H9 (cell line): ENCODE data around the gene TPP1. TPM values are rescaled to one million over a fixed set of nuclear protein-coding genes. Genes with fewer than 3 reads are reported as not detected.

Source experiments
- DNase-seq: peaks from one replicate; pipeline ENCODE4 v3.0.0-alpha.2; 2017
- H2AFZ ChIP-seq: one replicate; pipeline ENCODE4 v1.6.1; 2013; ENCODE audit warnings: mild to moderate bottlenecking, low read length, control low read depth, moderate library complexity
- H2AK5ac ChIP-seq: 2 replicates; pipeline ENCODE4 v1.6.1; 2013; ENCODE audit warnings: low read length, control low read depth, mixed read lengths; ENCODE audit not compliant: insufficient read length
- H2BK120ac ChIP-seq: one replicate; pipeline ENCODE4 v1.6.1; 2013; ENCODE audit warnings: low read depth, mild to moderate bottlenecking, low read length, control low read depth, inconsistent platforms; ENCODE audit not compliant: poor library complexity, severe bottlenecking
- H2BK12ac ChIP-seq: 2 replicates; pipeline ENCODE4 v1.6.1; 2013; ENCODE audit warnings: low read length, control low read depth, mixed read lengths, low read depth; ENCODE audit not compliant: insufficient read length
- H2BK15ac ChIP-seq: 2 replicates; pipeline ENCODE4 v1.6.1; 2013; ENCODE audit warnings: low read depth, low read length, control low read depth
- H2BK20ac ChIP-seq: one replicate; pipeline ENCODE4 v1.6.1; 2013; ENCODE audit warnings: low read depth, mild to moderate bottlenecking, low read length, control low read depth, inconsistent platforms; ENCODE audit not compliant: poor library complexity, severe bottlenecking
- H2BK5ac ChIP-seq: 2 replicates; pipeline ENCODE4 v1.6.1; 2013; ENCODE audit warnings: low read length, control low read depth, mixed read lengths; ENCODE audit not compliant: insufficient read length
- H3K14ac ChIP-seq: 2 replicates; pipeline ENCODE4 v1.6.1; 2013; ENCODE audit warnings: low read length, control low read depth; ENCODE audit not compliant: insufficient read depth
- H3K18ac ChIP-seq: 2 replicates; pipeline ENCODE4 v1.6.1; 2013; ENCODE audit warnings: low read depth, mild to moderate bottlenecking, mixed read lengths, low read length, control low read depth; ENCODE audit not compliant: insufficient read length
- H3K23ac ChIP-seq: 2 replicates; pipeline ENCODE4 v1.6.1; 2013; ENCODE audit warnings: low read length, control low read depth, mixed read lengths, low read depth; ENCODE audit not compliant: insufficient read length
- H3K23me2 ChIP-seq: 2 replicates; pipeline ENCODE4 v1.6.1; 2013; ENCODE audit warnings: low read depth, mild to moderate bottlenecking, mixed read lengths, low read length, control low read depth; ENCODE audit not compliant: insufficient read length, poor library complexity, severe bottlenecking
- H3K27ac ChIP-seq: 2 replicates; pipeline ENCODE4 v1.5.1; 2013; ENCODE audit warnings: low read length, control low read depth, mixed read lengths, low read depth; ENCODE audit not compliant: insufficient read length
- H3K27me3 ChIP-seq: 2 replicates; pipeline ENCODE4 v1.6.1; 2013; ENCODE audit warnings: low read length, control low read depth, inconsistent platforms; ENCODE audit not compliant: insufficient read depth
- H3K4ac ChIP-seq: 2 replicates; pipeline ENCODE4 v1.6.1; 2013; ENCODE audit warnings: low read depth, mild to moderate bottlenecking, control low read depth, inconsistent platforms, low read length, moderate library complexity
- H3K4me1 ChIP-seq: 2 replicates; pipeline ENCODE4 v1.6.1; 2013; ENCODE audit warnings: low read length, control low read depth, inconsistent platforms; ENCODE audit not compliant: insufficient read depth
- H3K4me2 ChIP-seq: 2 replicates; pipeline ENCODE4 v1.6.1; 2013; ENCODE audit warnings: low read length, control low read depth, mixed read lengths; ENCODE audit not compliant: insufficient read length, insufficient read depth
- H3K56ac ChIP-seq: 2 replicates; pipeline ENCODE4 v1.6.1; 2013; ENCODE audit warnings: low read depth, mild to moderate bottlenecking, mixed read lengths, low read length, control low read depth; ENCODE audit not compliant: insufficient read length
- H3K79me1 ChIP-seq: 2 replicates; pipeline ENCODE4 v1.6.1; 2013; ENCODE audit warnings: low read depth, mild to moderate bottlenecking, moderate library complexity, low read length, control low read depth, inconsistent platforms; ENCODE audit not compliant: insufficient read depth, poor library complexity, severe bottlenecking
- H3K79me2 ChIP-seq: 2 replicates; pipeline ENCODE4 v1.6.1; 2013; ENCODE audit warnings: low read length, control low read depth, inconsistent platforms; ENCODE audit not compliant: insufficient read depth
- H3K9ac ChIP-seq: 2 replicates; pipeline ENCODE4 v1.6.1; 2013; ENCODE audit warnings: low read length, control low read depth, mixed read lengths; ENCODE audit not compliant: insufficient read length; ENCODE audit errors: extremely low read depth
- H3K9me3 ChIP-seq: one replicate; pipeline ENCODE4 v1.6.1; 2013; ENCODE audit warnings: low read depth, low read length, inconsistent platforms; ENCODE audit not compliant: control insufficient read depth
- H3T11ph ChIP-seq: one replicate; pipeline ENCODE4 v1.6.1; 2013; ENCODE audit warnings: mild to moderate bottlenecking, low read length, control low read depth, inconsistent platforms
- H4K20me1 ChIP-seq: one replicate; pipeline ENCODE4 v1.6.1; 2013; ENCODE audit not compliant: control insufficient read depth, insufficient read length, insufficient read depth
- H4K5ac ChIP-seq: 2 replicates; pipeline ENCODE4 v1.6.1; 2013; ENCODE audit warnings: low read depth, mild to moderate bottlenecking, mixed read lengths, low read length, control low read depth; ENCODE audit not compliant: insufficient read length
- H4K8ac ChIP-seq: replicated peaks from 2 replicates; pipeline ENCODE4 v1.6.1; 2013; ENCODE audit warnings: low read length, control low read depth, mixed read lengths, low read depth; ENCODE audit not compliant: insufficient read length
- H4K91ac ChIP-seq: 2 replicates; pipeline ENCODE4 v1.6.1; 2013; ENCODE audit warnings: low read depth, mild to moderate bottlenecking, moderate library complexity, mixed read lengths, low read length, control low read depth; ENCODE audit not compliant: insufficient read length
- H3K27ac Mint-ChIP-seq, 3 experiments: 2 replicates in 2 of 3; 3 replicates in 1 of 3; pipeline ENCODE4 v1.8.0; 2020 to 2021; ENCODE audit warnings: mixed read lengths in 3 of 3, mild to moderate bottlenecking in 1 of 3, moderate library complexity in 1 of 3
- H3K27me3 Mint-ChIP-seq: 2 replicates; pipeline ENCODE4 v1.8.0; 2021; ENCODE audit warnings: low read depth, mild to moderate bottlenecking, moderate library complexity, mixed read lengths
- H3K36me3 Mint-ChIP-seq, 3 experiments: 2 replicates in 2 of 3; 3 replicates in 1 of 3; pipeline ENCODE4 v1.8.0; 2020 to 2021; ENCODE audit warnings: low read depth in 3 of 3, mixed read lengths in 3 of 3; ENCODE audit not compliant: insufficient read depth in 1 of 3
- H3K4me1 Mint-ChIP-seq, 2 experiments: 2 replicates each; pipeline ENCODE4 v1.8.0; 2020; ENCODE audit warnings: mixed read lengths in 2 of 2
- H3K4me3 Mint-ChIP-seq, 2 experiments: 2 replicates in 1 of 2; 3 replicates in 1 of 2; pipeline ENCODE4 v1.8.0; 2020 to 2021; ENCODE audit warnings: mild to moderate bottlenecking in 2 of 2, mixed read lengths in 2 of 2, moderate library complexity in 1 of 2
- H3K9me3 Mint-ChIP-seq, 2 experiments: 2 replicates in 1 of 2; 3 replicates in 1 of 2; pipeline ENCODE4 v1.8.0; 2020; ENCODE audit warnings: mild to moderate bottlenecking in 2 of 2, mixed read lengths in 2 of 2, moderate library complexity in 1 of 2
- CTCF ChIP-seq: fragments of 200-600 bp; sonication (generic); conservative IDR thresholded peaks from 3 replicates; pipeline ENCODE4 v1.8.0; 2021; ENCODE audit warnings: antibody characterized with exemption, mild to moderate bottlenecking
- WGBS: extraction: QIAGEN DNeasy Blood & Tissue Kit; methylation state at CpG from one replicate; pipeline ENCODE4 v1.1.7; 2013; ENCODE audit warnings: missing lambda C conversion rate, low lambda C conversion rate, mixed read lengths; ENCODE audit not compliant: insufficient read length; ENCODE audit errors: extremely low coverage; 5-methylcytosine and 5-hydroxymethylcytosine counted together
- total RNA-seq: library from RNA; stranded (reverse); gene quantifications from 2 replicates; pipeline ENCODE4 v1.2.1, GENCODE V29; 2021

Gene TPP1
- total RNA-seq, 1 experiment from 2014 or later = 37.2 TPM

- Mint-ChIP-seq H3K36me3 (no peaks in the 10 kb centered on the region), H3K27me3 (peaks cover 3% of the 10 kb centered on the region; the same call in 1 of the 2 replicates), H3K4me3 (no peak overlapping the region), H3K27ac (no peak overlapping the region), H3K4me1 (peaks cover 0 to 4% of the 10 kb centered on the region in 2 experiments; a peak in 1 of 4 replicates), H3K9me3 (no peaks in the 10 kb centered on the region)
- Histone ChIP-seq H2BK12ac (no peak overlapping the region), H3K4ac (no peak overlapping the region), H3K79me2 (no peaks in the 10 kb centered on the region), H2AK5ac (no peak overlapping the region), H4K20me1 (no peaks in the 10 kb centered on the region), H4K8ac (no peak overlapping the region), H3K79me1 (no peaks in the 10 kb centered on the region), H3K23me2 (no peaks in the 10 kb centered on the region), H3K27me3 (no peaks in the 10 kb centered on the region), H3K9ac (no peak overlapping the region), H4K5ac (no peak overlapping the region), H3K14ac (no peak overlapping the region), H3K9me3 (no peaks in the 10 kb centered on the region), H3K4me1 (no peaks in the 10 kb centered on the region), H2BK20ac (no peak overlapping the region), H2BK120ac (no peak overlapping the region), H2BK15ac (no peak overlapping the region), H3K27ac (no peak overlapping the region), H3K18ac (no peak overlapping the region), H4K91ac (no peak overlapping the region), H2AFZ (no peak overlapping the region), H3K4me2 (no peak overlapping the region), H3T11ph (no peak overlapping the region), H2BK5ac (no peak overlapping the region), H3K56ac (no peak overlapping the region), H3K23ac (no peak overlapping the region)
- no peak for TF ChIP-seq CTCF
- WGBS = no CpG with 5 or more reads among the region's 4 CpGs
- DNase-seq = no peak
These were observed 47.3 kb upstream of the TPP1 start for GRCh38 chr11:6666302-6667183.
